Activated B cell treated with CpG ODN at 0.5 μM for 24 hours (primary cell): ENCODE measurements around the gene JUP. TPM values are rescaled to one million over a fixed set of nuclear protein-coding genes. Genes with fewer than 3 reads are reported as not detected.

ENCODE experiments used
- ATAC-seq: fragments of 200-7000 bp; cut with Tn5 transposase; one replicate; pipeline ENCODE4 v1.10.0; 2021; ENCODE audit warnings: low read depth, mild to moderate bottlenecking, moderate library complexity
- CTCF ChIA-PET: fragments of 350-600 bp; sonication (Branson Sonifier 250); formaldehyde crosslinking; loops from one replicate; lab custom pipeline; 2021; ENCODE audit warnings: antibody characterized with exemption; lab: Charles Lee
- POLR2A ChIA-PET: fragments of 350-600 bp; sonication (Branson Sonifier 250); formaldehyde crosslinking; loops from one replicate; lab custom pipeline; 2021; ENCODE audit warnings: antibody characterized with exemption; lab: Charles Lee
- DNase-seq: peaks from one replicate; pipeline ENCODE4 v3.0.0; 2022
- H3K27ac Mint-ChIP-seq: one replicate; pipeline ENCODE4 v1.8.0; 2020; ENCODE audit warnings: mixed read lengths
- H3K27me3 Mint-ChIP-seq: one replicate; pipeline ENCODE4 v1.8.0; 2021; ENCODE audit warnings: mixed read lengths
- H3K36me3 Mint-ChIP-seq: one replicate; pipeline ENCODE4 v1.8.0; 2021; ENCODE audit warnings: low read depth, mixed read lengths
- H3K4me1 Mint-ChIP-seq: one replicate; pipeline ENCODE4 v1.8.0; 2021; ENCODE audit warnings: mixed read lengths
- H3K4me3 Mint-ChIP-seq: one replicate; pipeline ENCODE4 v1.8.0; 2020; ENCODE audit warnings: mild to moderate bottlenecking, mixed read lengths
- H3K9me3 Mint-ChIP-seq: one replicate; pipeline ENCODE4 v1.8.0; 2020; ENCODE audit warnings: mixed read lengths
- CTCF ChIP-seq: fragments of 200-600 bp; IDR thresholded peaks from one replicate; pipeline ENCODE4 v1.8.0; 2022; ENCODE audit warnings: antibody characterized with exemption, mild to moderate bottlenecking
- intact Hi-C: fragments of 100-400 bp; cut with micrococcal nuclease; formaldehyde crosslinking; loops from one replicate; pipeline ENCODE4 v1.15.1; 2024
- total RNA-seq: library from RNA; stranded (reverse); gene quantifications from 2 replicates; pipeline ENCODE4 v1.2.3, GENCODE V29; 2022

JUP gene
- total RNA-seq, 1 donor from 2014 or later, result 31.1 TPM

- Mint-ChIP-seq H3K9me3 (no peaks in the 10 kb centered on the region), H3K36me3 (peaks cover 49% of the 10 kb centered on the region), H3K4me3 (no peak overlapping the region), H3K27me3 (no peaks in the 10 kb centered on the region), H3K27ac (no peak overlapping the region), H3K4me1 (peaks cover 17% of the 10 kb centered on the region)
- ATAC-seq (no peak), DNase-seq (no peak)
- ChIA-PET POLR2A (no interaction called here), CTCF (no interaction called here)
- intact Hi-C loops, result no loop called here
- no peak for TF ChIP-seq CTCF
Observed at GRCh38 chr17:41769346-41769862, 17.1 kb downstream of the JUP start.

GRCh38 chr17:41768682-41769288, 17.7 kb downstream of the JUP start:
- Mint-ChIP-seq H3K27ac (no peak overlapping the region), H3K4me3 (no peak overlapping the region), H3K27me3 (no peaks in the 10 kb centered on the region), H3K9me3 (no peaks in the 10 kb centered on the region), H3K4me1 (peaks cover 15% of the 10 kb centered on the region), H3K36me3 (peaks cover 53% of the 10 kb centered on the region)
- ChIA-PET POLR2A (no interaction called here), CTCF (interaction anchor here (0.6 kb wide), 1 partner anchor 74 kb away, joined by 3 read pairs; no protein-coding TSS in a partner anchor)
- intact Hi-C loops, result no loop called here
- TF ChIP-seq CTCF, result no peak
- ATAC-seq (no peak), DNase-seq (no peak)

GRCh38 chr17:41767324-41768042, 19.0 kb downstream of the JUP start:
- peaks cover 65% of the 10 kb centered on the region for H3K36me3 Mint-ChIP-seq
- no peak for TF ChIP-seq CTCF
- no peak for ATAC-seq
- ChIA-PET POLR2A (no interaction called here), CTCF (no interaction called here)
- intact Hi-C loops, result no loop called here
- no peak overlapping the region for H3K27ac Mint-ChIP-seq
- no peak for DNase-seq
- peaks cover 13% of the 10 kb centered on the region for H3K4me1 Mint-ChIP-seq
- no peak overlapping the region for H3K4me3 Mint-ChIP-seq
- no peaks in the 10 kb centered on the region for H3K27me3 Mint-ChIP-seq
- no peaks in the 10 kb centered on the region for H3K9me3 Mint-ChIP-seq

- no peaks in the 10 kb centered on the region for H3K9me3 Mint-ChIP-seq
- CTCF ChIA-PET, result no interaction called here
- H3K36me3 Mint-ChIP-seq, result peaks cover 72% of the 10 kb centered on the region
- ATAC-seq, result no peak
- no peak overlapping the region for H3K4me3 Mint-ChIP-seq
- H3K27ac Mint-ChIP-seq, result no peak overlapping the region
- no peaks in the 10 kb centered on the region for H3K27me3 Mint-ChIP-seq
- POLR2A ChIA-PET, result interaction anchor here (0.5 to 0.7 kb wide), 2 partner anchors 20 to 72 kb away, joined by 3 to 4 read pairs; no protein-coding TSS in a partner anchor
- peaks cover 13% of the 10 kb centered on the region for H3K4me1 Mint-ChIP-seq
- intact Hi-C loops, result no loop called here
- no peak for DNase-seq
- no peak for TF ChIP-seq CTCF
Observed at GRCh38 chr17:41766135-41766534, 20.4 kb downstream of the JUP start.

GRCh38 chr17:41763327-41763726, 23.2 kb downstream of the JUP start:
- H3K36me3 Mint-ChIP-seq, result peaks cover 67% of the 10 kb centered on the region

More at GRCh38 chr17:41763327-41763726, 23.2 kb downstream of the JUP start:
- no peak overlapping the region for H3K4me3 Mint-ChIP-seq
- H3K4me1 Mint-ChIP-seq, result peaks cover 21% of the 10 kb centered on the region
- no peaks in the 10 kb centered on the region for H3K27me3 Mint-ChIP-seq
- DNase-seq (no peak), ATAC-seq (no peak)
- CTCF ChIA-PET, result no interaction called here
- intact Hi-C loops, result no loop called here
- no peak overlapping the region for H3K27ac Mint-ChIP-seq
- POLR2A ChIA-PET, result interaction anchor here (0.8 kb wide), 1 partner anchor 21 kb away, joined by 3 read pairs; no protein-coding TSS in a partner anchor
- TF ChIP-seq CTCF, result no peak
- H3K9me3 Mint-ChIP-seq, result no peaks in the 10 kb centered on the region
